CD4-positive, alpha-beta T cell treated with Interleukin-17A for 1 hour (primary cell): Measurements from ENCODE around the gene PRXL2B.

ENCODE experiments used
- DNase-seq: peaks from one replicate; pipeline ENCODE4 v3.0.0-alpha.2; 2020

PRXL2B gene

GRCh38 chr1:2602866-2603520 is 16.4 kb downstream of the PRXL2B start:
- no peak for DNase-seq

- no peak for DNase-seq
Measured at GRCh38 chr1:2603521-2604155, 17.1 kb downstream of the PRXL2B start.

- no peak for DNase-seq
Measured at GRCh38 chr1:2604156-2604843, 17.7 kb downstream of the PRXL2B start.

GRCh38 chr1:2604844-2605508 is 18.4 kb downstream of the PRXL2B start:
- DNase-seq = no peak

- DNase-seq = no peak
Measured at GRCh38 chr1:2605509-2606395, 19.2 kb downstream of the PRXL2B start.

- DNase-seq = no peak
Measured at GRCh38 chr1:2606396-2606880, 19.9 kb downstream of the PRXL2B start.

- no peak for DNase-seq
Measured at GRCh38 chr1:2606881-2607621, 20.5 kb downstream of the PRXL2B start.

GRCh38 chr1:2607641-2608091 is 21.1 kb downstream of the PRXL2B start:
- no peak for DNase-seq

- no peak for DNase-seq
Measured at GRCh38 chr1:2609319-2610035, 22.9 kb downstream of the PRXL2B start.

GRCh38 chr1:2610036-2610959 is 23.7 kb downstream of the PRXL2B start:
- no peak for DNase-seq

- DNase-seq = no peak
Measured at GRCh38 chr1:2611031-2611501, 24.5 kb downstream of the PRXL2B start.

- no peak for DNase-seq
Measured at GRCh38 chr1:2611621-2612437, 25.3 kb downstream of the PRXL2B start.

- no peak for DNase-seq
Measured at GRCh38 chr1:2612591-2613365, 26.2 kb downstream of the PRXL2B start.

GRCh38 chr1:2614145-2614544 is 27.6 kb downstream of the PRXL2B start:
- DNase-seq = no peak

- DNase-seq = no peak
Measured at GRCh38 chr1:2617971-2618470, 31.4 kb downstream of the PRXL2B start.

- no peak for DNase-seq
Measured at GRCh38 chr1:2623571-2624337, 37.2 kb downstream of the PRXL2B start.
